Stomach (tissue), 9 donors: Measurements from ENCODE around the gene ZNF423. TPM values are rescaled to one million over a fixed set of nuclear protein-coding genes. Genes with fewer than 3 reads are reported as not detected.

ENCODE experiments used
- DNase-seq, 2 donors: peaks; one replicate each; pipeline versions ENCODE4 v3.0.0 to v3.0.0-alpha.2; 2013 to 2019
- H3K27ac ChIP-seq, 5 donors: fragments of 200-600 bp in 4 of 5; sonication (generic) in 4 of 5; one replicate each; pipeline ENCODE4 v1.5.1; 2013 to 2019; ENCODE audit warnings: mild to moderate bottlenecking in 1 of 5, moderate library complexity in 1 of 5
- H3K27me3 ChIP-seq, 3 donors: fragments of 200-600 bp; sonication (generic); one replicate each; pipeline ENCODE4 v1.5.1; 2017 to 2019; ENCODE audit warnings: mixed run types in 1 of 3
- H3K36me3 ChIP-seq, 4 donors: fragments of 200-600 bp; sonication (generic); 1 replicate in 3 of 4; 2 replicates in 1 of 4; pipeline ENCODE4 v1.5.1; 2016 to 2019
- H3K4me1 ChIP-seq, 4 donors: fragments of 200-600 bp; sonication (generic); one replicate each; pipeline ENCODE4 v1.5.1; 2016 to 2019
- H3K4me3 ChIP-seq, 4 donors: fragments of 200-600 bp; sonication (generic) in 3 of 4; one replicate each; pipeline ENCODE4 v1.5.1; 2016 to 2019; ENCODE audit warnings: mild to moderate bottlenecking in 1 of 4
- H3K9me3 ChIP-seq, 4 donors: fragments of 200-600 bp; sonication (generic); one replicate each; pipeline ENCODE4 v1.5.1; 2016 to 2019
- CTCF ChIP-seq, 7 experiments: fragments of 450-650 bp in 4 of 7; fragments of 200-600 bp in 3 of 7; sonication (generic) in 3 of 7; IDR thresholded peaks; one replicate each; pipeline ENCODE4 v1.5.1; 2016 to 2019; ENCODE audit warnings: antibody characterized with exemption in 7 of 7, control low read depth in 2 of 7, mild to moderate bottlenecking in 1 of 7
- EP300 ChIP-seq: sonication (generic); formaldehyde crosslinking; IDR thresholded peaks from one replicate; pipeline ENCODE4 v1.6.1; 2017; ENCODE audit warnings: antibody characterized with exemption
- POLR2A ChIP-seq, 4 donors: fragments of 450-650 bp; IDR thresholded peaks; one replicate each; pipeline ENCODE4 v1.6.1; 2016; ENCODE audit warnings: antibody characterized with exemption in 4 of 4, control low read depth in 2 of 4, mild to moderate bottlenecking in 1 of 4, moderate library complexity in 1 of 4
- POLR2AphosphoS5 ChIP-seq, 3 donors: sonication (generic); formaldehyde crosslinking; IDR thresholded peaks; one replicate each; pipeline ENCODE4 v1.6.1; 2016; ENCODE audit warnings: antibody characterized with exemption in 3 of 3
- WGBS, 5 donors: extraction: QIAGEN DNeasy Blood & Tissue Kit in 3 of 5; methylation state at CpG; one replicate each; pipeline versions ENCODE4 v1.1.5 to v1.1.7; 2013 to 2018; 5-methylcytosine and 5-hydroxymethylcytosine counted together
- intact Hi-C: fragments of 100-400 bp; cut with DNase I; formaldehyde crosslinking; loops from one replicate; pipeline ENCODE4 v1.15.1; 2023; ENCODE audit warnings: low total_unique reads
- polyA plus RNA-seq, 3 donors: library from polyadenylated mRNA; stranded (reverse); fragments of 200-250 nt; gene quantifications; one replicate each; pipeline ENCODE4 v1.2.3, GENCODE V29; 2013
- total RNA-seq, 5 donors: library from RNA; depleted of rRNA; stranded (reverse); fragments of >200 nt; gene quantifications; one replicate each; pipeline versions ENCODE4 v1.1.0 to v1.2.3, GENCODE V29; 2014 to 2016
- donor health status: healthy with polysubstance abuse.
- donor health status: Bipolar disorder and iron deficiency.
- donor health status: healthy.

The ZNF423 gene
- total and polyA plus RNA-seq, 8 donors: 0.29 to 3.5 (median 1.0) TPM

GRCh38 chr16:49644145-49644463 lies 211.8 kb downstream of the ZNF423 start:
- Histone ChIP-seq H3K27ac (peak overlapping the region in 2 of 5 donors; percentile 20 to 31), H3K4me3 (no peak overlapping the region), H3K36me3 (no peaks in the 10 kb centered on the region), H3K4me1 (peaks cover 7 to 21% (median 18%) of the 10 kb centered on the region in 4 donors), H3K9me3 (peaks cover 3 to 35% (median 32%) of the 10 kb centered on the region in 4 donors), H3K27me3 (no peaks in the 10 kb centered on the region)
- 58 to 68% (median 62%) methylated on average over 4 of the region's 4 CpGs for WGBS, 5 donors
- intact Hi-C loops: no loop called here
- DNase-seq: peak in 1 of 2 donors; percentile 37
- TF ChIP-seq POLR2AphosphoS5 (IDR thresholded peaks at IDR 0.05) (no peak), CTCF (IDR thresholded peaks at IDR 0.05) (no peak), POLR2A (IDR thresholded peaks at IDR 0.05) (no peak), EP300 (no peak)

GRCh38 chr16:49643429-49644144 lies 212.3 kb downstream of the ZNF423 start:
- no peak overlapping the region for H3K4me3 ChIP-seq
- peaks cover 0 to 31% (median 27%) of the 10 kb centered on the region in 4 donors for H3K9me3 ChIP-seq
- TF ChIP-seq POLR2A (IDR thresholded peaks at IDR 0.05) (no peak), POLR2AphosphoS5 (IDR thresholded peaks at IDR 0.05) (no peak), CTCF (IDR thresholded peaks at IDR 0.05) (no peak), EP300 (no peak)
- H3K27ac ChIP-seq: peak overlapping the region in 2 of 5 donors; percentile 20 to 31
- no peaks in the 10 kb centered on the region for H3K36me3 ChIP-seq
- intact Hi-C loops: no loop called here
- peaks cover 13 to 27% (median 19%) of the 10 kb centered on the region in 4 donors for H3K4me1 ChIP-seq
- DNase-seq: no peak
- H3K27me3 ChIP-seq: no peaks in the 10 kb centered on the region
- WGBS, 5 donors: 62 to 74% (median 72%) methylated on average over 6 of the region's 6 CpGs

GRCh38 chr16:49641250-49641649 lies 214.7 kb downstream of the ZNF423 start:
- WGBS, 5 donors: 61 to 92% (median 78%) methylated on average over 2 to 3 of the region's 3 CpGs
- no peaks in the 10 kb centered on the region for H3K27me3 ChIP-seq
- H3K36me3 ChIP-seq: peaks cover 0 to 21% (median 10%) of the 10 kb centered on the region in 4 donors
- H3K4me3 ChIP-seq: no peak overlapping the region
- intact Hi-C loops: no loop called here
- TF ChIP-seq CTCF (IDR thresholded peaks at IDR 0.05): no peak
- TF ChIP-seq POLR2A (IDR thresholded peaks at IDR 0.05): no peak
- no peak for TF ChIP-seq EP300
- no peak for TF ChIP-seq POLR2AphosphoS5 (IDR thresholded peaks at IDR 0.05)
- H3K4me1 ChIP-seq: peaks cover 13 to 30% (median 19%) of the 10 kb centered on the region in 4 donors
- H3K9me3 ChIP-seq: peaks cover 0 to 8% (median 5%) of the 10 kb centered on the region in 4 donors
- no peak overlapping the region for H3K27ac ChIP-seq
- no peak for DNase-seq

GRCh38 chr16:49640581-49640980 lies 215.3 kb downstream of the ZNF423 start:
- Histone ChIP-seq H3K4me3 (no peak overlapping the region), H3K27ac (peak overlapping the region in 1 of 5 donors; percentile 74), H3K27me3 (no peaks in the 10 kb centered on the region), H3K9me3 (peaks cover 0 to 3% (median under 1%) of the 10 kb centered on the region in 4 donors), H3K36me3 (peaks cover 0 to 28% (median 14%) of the 10 kb centered on the region in 4 donors), H3K4me1 (peaks cover 13 to 30% (median 19%) of the 10 kb centered on the region in 4 donors)
- DNase-seq: peak in 1 of 2 donors; percentile 64
- 40 to 62% (median 46%) methylated on average over 12 to 15 of the region's 15 CpGs; no CpG with 5 or more reads in 1 of the 5 donors for WGBS, 5 donors
- TF ChIP-seq EP300 (no peak), CTCF (IDR thresholded peaks at IDR 0.05) (no peak), POLR2A (IDR thresholded peaks at IDR 0.05) (no peak), POLR2AphosphoS5 (IDR thresholded peaks at IDR 0.05) (no peak)
- intact Hi-C loops: no loop called here
